ENCODE measurements around the gene NUBP2.

Gene NUBP2

GRCh38 chr16:1831186-1832075 lies 48.7 kb downstream of the NUBP2 start:
- H3K27ac ChIP-seq, result no peak overlapping the region

GRCh38 chr16:1832838-1833454 lies 50.2 kb downstream of the NUBP2 start:
- Histone ChIP-seq H3K4me3 (ENCODE audit: low read depth, low read length) (no peak overlapping the region), H3K9me3 (ENCODE audit: severe bottlenecking) (no peaks in the 10 kb centered on the region), H3K27ac (no peak overlapping the region), H3K27me3 (ENCODE audit: insufficient read depth, low read depth, severe bottlenecking) (no peaks in the 10 kb centered on the region), H3K36me3 (peaks cover 20% of the 10 kb centered on the region)
- no peak for DNase-seq
- no peak for TF ChIP-seq CTCF (IDR thresholded peaks at IDR 0.05; ENCODE audit: low read depth, low read length)

More at GRCh38 chr16:1831186-1832075, 48.7 kb downstream of the NUBP2 start:
- Histone ChIP-seq H3K9me3 (ENCODE audit: severe bottlenecking) (no peaks in the 10 kb centered on the region), H3K4me3 (ENCODE audit: low read depth, low read length) (no peak overlapping the region), H3K36me3 (peaks cover 20% of the 10 kb centered on the region), H3K27me3 (ENCODE audit: insufficient read depth, low read depth, severe bottlenecking) (no peaks in the 10 kb centered on the region)
- DNase-seq, result no peak
- TF ChIP-seq CTCF (IDR thresholded peaks at IDR 0.05; ENCODE audit: low read depth, low read length), result no peak

- H3K27me3 ChIP-seq (ENCODE audit: insufficient read depth, low read depth, severe bottlenecking), result no peaks in the 10 kb centered on the region
- H3K36me3 ChIP-seq, result peaks cover 12% of the 10 kb centered on the region
- no peak for TF ChIP-seq CTCF (IDR thresholded peaks at IDR 0.05; ENCODE audit: low read depth, low read length)
- no peak for DNase-seq
- H3K4me3 ChIP-seq (ENCODE audit: low read depth, low read length), result no peak overlapping the region
- H3K27ac ChIP-seq, result no peak overlapping the region
- no peaks in the 10 kb centered on the region for H3K9me3 ChIP-seq (ENCODE audit: severe bottlenecking)
Measured at GRCh38 chr16:1834096-1834495, 51.3 kb downstream of the NUBP2 start.
